DLD1 (cell line): Measurements from ENCODE around the gene NIPBL.

Source experiments
- in situ Hi-C: cut with HindIII; loops from 2 replicates; pipeline ENCODE4 v1.10.0; 2017; ENCODE audit warnings: low sequenced_read_pairs

The NIPBL gene

GRCh38 chr5:37014321-37014720 lies 137.8 kb downstream of the NIPBL start:
- in situ Hi-C loops = no loop called here

DNA sequence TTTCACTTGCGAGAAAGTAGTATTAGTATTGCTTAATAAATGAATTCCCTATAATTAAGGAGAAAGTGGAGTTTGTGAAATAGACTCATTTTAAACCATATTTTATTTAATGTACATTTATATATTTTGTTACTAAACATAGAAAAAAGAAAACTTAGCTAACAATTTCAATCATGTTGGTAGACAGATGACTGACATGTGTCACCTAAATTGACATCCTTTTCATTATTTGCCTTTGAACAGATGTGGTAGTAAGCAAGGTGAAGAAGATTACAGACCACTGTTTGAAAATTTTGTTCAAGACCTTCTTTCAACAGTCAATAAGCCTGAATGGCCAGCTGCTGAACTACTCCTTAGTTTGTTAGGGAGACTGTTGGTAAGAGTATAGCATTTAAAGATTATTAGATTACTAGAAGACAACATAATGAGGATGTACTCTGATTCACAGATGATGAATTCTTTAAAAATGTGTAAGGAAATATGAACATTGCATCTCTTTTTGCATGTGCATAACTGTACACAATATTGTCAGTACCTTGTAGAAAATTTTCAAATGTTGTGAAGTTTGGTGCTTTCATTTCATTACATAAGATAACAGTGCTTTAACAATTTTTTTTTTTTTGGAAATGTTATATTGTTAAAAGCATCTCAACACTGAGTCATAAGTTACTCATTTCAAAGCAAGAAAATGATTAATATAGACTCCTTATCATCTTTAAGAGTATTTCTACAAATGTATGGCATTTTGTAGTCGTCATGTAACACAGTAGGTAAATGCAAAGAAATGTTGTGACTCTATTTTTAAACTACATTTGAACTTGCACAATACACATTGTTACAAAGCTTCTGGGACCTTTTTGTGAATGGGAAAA lies 139.5 kb downstream of the NIPBL start:
- in situ Hi-C loops = no loop called here

- in situ Hi-C loops = no loop called here
These were observed 152.3 kb downstream of the NIPBL start for GRCh38 chr5:37028910-37029309.

- in situ Hi-C loops = no loop called here
These were observed 152.9 kb downstream of the NIPBL start for GRCh38 chr5:37029436-37029835.

- in situ Hi-C loops = no loop called here
These were observed 158.4 kb downstream of the NIPBL start for GRCh38 chr5:37034955-37035354.

DNA sequence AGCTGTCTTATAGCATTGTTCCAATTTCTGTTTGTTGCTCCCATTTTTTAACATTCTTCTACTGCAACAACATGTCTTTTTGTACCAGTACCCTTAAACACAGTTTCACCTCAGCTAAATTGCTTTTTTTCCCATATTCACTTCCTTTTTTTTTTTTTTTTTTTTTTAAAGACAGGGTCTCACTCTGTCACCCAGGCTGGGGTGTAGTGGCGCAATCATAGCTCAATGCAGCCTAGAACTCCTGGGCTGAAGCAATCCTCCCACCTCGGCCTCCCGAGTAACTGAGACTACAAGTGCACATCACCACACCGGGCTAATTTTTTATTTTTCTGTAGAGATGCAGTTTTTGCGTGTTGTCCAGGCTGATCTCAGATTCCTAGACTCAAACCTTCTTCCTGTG lies 161.3 kb downstream of the NIPBL start:
- in situ Hi-C loops = no loop called here

- in situ Hi-C loops = no loop called here
These were observed 163.3 kb downstream of the NIPBL start for GRCh38 chr5:37039824-37040223.

DNA sequence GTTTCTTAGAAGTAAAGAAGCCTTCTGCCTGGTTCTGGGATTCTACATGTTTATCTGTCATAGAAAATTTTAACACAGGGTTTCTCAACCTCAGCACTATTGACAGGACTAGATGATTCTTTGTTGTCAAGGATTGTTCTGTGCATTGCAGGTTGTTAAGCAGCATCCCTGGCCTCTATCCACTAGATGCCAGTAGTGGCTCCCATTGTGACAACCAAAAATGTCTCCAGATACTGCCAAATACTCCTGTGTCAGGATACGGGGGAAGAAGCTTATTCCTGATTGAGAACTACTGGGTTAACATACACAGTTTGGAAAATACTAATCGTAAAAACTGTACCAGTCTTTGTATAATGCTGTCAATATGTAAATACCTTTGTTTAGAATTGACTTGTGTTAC lies 167.1 kb downstream of the NIPBL start:
- in situ Hi-C loops = no loop called here

DNA sequence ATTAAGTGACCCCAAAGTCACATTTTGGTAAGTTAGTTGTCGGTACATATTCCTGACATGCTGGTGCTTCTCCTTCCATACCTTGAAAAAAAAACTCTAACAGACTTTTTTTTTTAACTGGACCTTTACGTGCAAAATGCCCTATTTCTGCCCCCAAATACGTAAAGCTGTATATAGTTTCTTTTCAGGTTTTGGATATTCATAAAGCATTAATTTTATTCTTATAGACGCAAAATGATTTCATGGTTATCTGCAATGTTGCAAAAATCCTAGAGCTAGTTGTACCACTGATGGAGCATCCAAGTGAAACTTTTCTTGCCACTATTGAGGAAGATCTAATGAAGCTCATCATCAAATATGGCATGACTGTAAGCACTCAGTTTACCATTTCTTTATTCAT lies 167.6 kb downstream of the NIPBL start:
- in situ Hi-C loops = no loop called here

DNA sequence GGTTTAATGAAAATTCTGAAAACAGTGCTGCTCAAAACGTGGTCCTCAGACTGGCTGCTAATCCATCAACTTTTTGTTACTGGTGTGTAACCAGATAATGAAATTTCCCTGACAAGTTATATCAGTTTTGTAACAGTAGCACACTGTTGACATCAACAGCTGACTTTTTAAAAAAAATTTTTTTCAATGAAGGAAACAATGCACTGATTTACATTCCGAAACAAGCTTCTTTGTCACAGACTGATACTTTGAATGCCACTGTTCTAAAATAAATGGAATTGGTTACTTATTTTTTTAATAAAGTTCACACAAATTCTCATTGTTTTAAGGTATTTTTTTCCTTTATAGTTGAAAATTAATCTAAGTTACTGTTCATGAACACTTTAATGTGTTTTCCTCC lies 169.1 kb downstream of the NIPBL start:
- in situ Hi-C loops = no loop called here

- in situ Hi-C loops = no loop called here
These were observed 171.4 kb downstream of the NIPBL start for GRCh38 chr5:37047947-37048346.

- in situ Hi-C loops = no loop called here
These were observed 177.8 kb downstream of the NIPBL start for GRCh38 chr5:37054391-37054790.

DNA sequence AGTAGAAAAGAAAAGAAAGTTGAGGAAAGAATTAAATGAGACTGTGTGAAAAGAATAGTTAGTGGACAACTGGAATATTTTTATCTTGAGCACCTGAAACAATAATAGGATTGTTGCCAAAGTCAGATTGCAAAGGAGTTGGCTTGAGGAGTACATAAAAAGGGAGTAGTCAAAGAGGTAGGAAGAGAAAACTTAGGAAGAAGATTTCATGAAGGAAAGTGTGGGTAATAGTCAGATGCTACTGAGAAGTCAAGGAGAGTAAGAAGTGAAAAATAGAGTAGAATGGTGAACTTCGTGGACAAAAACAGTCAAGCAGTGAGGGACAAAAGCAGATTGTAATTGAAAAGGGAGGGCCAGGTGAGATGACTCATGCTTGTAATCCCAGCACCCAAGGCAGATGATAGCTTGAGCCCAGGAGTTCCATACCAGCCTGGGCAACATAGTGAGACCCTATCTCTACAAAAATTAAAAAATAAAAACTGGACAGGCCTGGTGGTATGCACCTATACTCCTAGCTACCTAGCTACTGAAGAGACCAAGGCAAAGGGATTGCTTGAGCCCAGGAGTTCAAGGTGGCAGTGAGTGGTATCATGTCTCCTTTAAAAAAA lies 178.9 kb downstream of the NIPBL start:
- in situ Hi-C loops = no loop called here

GRCh38 chr5:37056762-37057161 lies 180.2 kb downstream of the NIPBL start:
- in situ Hi-C loops = no loop called here

DNA sequence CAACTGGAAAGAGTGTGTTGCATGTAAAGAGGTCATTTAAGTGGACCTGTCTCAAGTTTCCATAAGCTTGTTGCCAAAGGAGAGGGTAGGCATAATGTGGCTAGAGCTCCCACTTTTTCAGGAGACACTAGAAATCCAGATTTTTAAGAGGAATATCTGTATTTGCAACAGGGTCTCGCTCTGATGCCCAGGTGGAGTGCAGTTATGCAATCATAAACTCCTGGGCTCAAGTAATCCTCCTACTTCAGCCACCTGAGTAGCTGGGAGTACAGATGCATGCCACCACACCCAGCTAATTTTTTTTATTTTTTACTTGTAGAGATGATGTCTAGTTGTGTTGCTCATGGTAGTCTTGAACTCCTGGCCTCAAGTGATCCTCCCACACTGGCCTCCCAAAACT lies 183.5 kb downstream of the NIPBL start:
- in situ Hi-C loops = no loop called here

DNA sequence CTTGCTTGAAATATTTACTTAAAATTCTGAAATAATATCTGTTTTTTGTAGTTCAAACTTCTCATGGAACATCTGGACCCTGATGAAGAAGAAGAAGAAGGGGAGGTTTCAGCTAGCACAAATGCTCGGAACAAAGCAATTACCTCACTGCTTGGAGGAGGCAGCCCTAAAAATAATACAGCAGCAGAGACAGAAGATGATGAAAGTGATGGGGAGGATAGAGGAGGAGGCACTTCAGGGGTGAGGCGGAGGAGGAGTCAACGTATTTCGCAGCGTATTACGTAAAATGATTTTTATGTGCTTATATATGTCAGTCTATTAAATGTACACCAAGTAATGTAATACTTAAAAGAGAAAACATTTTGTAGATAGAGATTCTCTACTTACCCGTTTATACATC lies 187.2 kb downstream of the NIPBL start:
- in situ Hi-C loops = no loop called here

GRCh38 chr5:37064442-37064841 lies 187.9 kb downstream of the NIPBL start:
- in situ Hi-C loops = no loop called here

- in situ Hi-C loops = no loop called here
These were observed 194.9 kb downstream of the NIPBL start for GRCh38 chr5:37071487-37071886.

GRCh38 chr5:37071901-37072581 lies 195.5 kb downstream of the NIPBL start:
- in situ Hi-C loops = no loop called here

DNA sequence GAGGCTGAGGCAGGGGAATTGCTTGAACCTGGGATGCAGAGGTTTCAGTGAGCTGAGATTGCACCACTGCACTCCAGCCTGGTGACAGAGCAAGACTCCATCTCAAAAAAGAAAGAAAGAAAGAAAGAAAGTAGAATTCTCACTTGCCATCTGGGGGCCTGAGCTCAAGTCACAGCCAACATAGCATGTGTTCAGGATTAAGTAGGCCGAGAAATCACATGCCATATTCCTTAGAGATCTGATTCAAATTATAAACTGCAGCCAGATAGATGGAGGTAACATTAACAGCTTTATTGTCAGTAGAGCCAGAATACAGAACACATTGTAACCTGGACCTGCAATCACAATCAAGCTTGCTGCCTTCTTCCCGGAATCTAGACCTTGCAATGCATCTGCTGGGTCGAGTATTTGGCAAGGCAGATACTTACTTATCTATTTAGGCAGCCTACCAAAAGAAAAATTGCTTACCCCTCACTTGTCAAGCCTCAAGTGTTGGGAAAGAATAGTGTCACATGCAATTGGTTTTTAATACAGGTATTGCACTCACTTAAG lies 198.9 kb downstream of the NIPBL start:
- in situ Hi-C loops = no loop called here

DNA sequence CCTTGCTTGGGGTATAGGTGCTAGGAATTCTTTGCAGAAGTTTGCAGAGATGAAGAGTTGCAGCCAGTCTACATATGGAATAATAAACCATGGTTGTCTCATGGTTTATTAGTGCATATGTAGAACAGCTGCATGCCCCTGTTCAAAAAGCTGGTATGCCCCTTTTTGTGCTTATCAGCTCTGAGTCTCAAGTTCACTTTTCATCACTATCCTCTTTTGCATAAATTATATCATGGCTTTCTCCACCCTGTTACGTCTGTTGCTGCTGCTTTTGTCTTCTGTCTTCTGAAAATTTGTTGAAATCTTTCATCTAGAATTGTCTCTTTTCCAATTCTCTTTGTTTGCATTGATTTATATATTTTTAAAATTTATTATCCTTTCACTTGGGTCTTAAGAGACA lies 200.6 kb downstream of the NIPBL start:
- in situ Hi-C loops = no loop called here

DNA sequence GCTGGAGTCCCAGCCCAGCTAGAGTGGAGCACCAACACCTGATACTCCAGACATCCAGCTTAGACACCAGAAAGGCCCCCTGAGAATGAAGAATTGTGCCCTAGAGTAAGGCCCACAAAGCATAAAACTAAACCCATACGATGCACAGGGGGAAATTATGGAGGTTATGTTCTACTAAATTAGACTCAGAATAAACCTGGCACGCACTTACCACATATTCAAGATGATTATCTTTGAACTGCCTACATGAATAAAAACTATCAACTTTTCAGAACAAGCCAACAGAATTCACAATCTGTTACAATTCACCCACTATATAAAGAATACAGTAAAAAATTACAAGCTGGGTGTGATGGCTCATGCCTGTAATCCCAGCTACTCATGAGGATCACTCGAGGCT lies 204.1 kb downstream of the NIPBL start:
- in situ Hi-C loops = no loop called here
